ENCODE results near the gene CGB3. TPM values are rescaled to one million over a fixed set of nuclear protein-coding genes. Genes with fewer than 3 reads are reported as not detected.

The CGB3 gene
- total and polyA plus RNA-seq, 10 of the 15 experiments (the other 5 are each of a cell fraction or from before 2014, with no cell fraction given), result not detected

DNA sequence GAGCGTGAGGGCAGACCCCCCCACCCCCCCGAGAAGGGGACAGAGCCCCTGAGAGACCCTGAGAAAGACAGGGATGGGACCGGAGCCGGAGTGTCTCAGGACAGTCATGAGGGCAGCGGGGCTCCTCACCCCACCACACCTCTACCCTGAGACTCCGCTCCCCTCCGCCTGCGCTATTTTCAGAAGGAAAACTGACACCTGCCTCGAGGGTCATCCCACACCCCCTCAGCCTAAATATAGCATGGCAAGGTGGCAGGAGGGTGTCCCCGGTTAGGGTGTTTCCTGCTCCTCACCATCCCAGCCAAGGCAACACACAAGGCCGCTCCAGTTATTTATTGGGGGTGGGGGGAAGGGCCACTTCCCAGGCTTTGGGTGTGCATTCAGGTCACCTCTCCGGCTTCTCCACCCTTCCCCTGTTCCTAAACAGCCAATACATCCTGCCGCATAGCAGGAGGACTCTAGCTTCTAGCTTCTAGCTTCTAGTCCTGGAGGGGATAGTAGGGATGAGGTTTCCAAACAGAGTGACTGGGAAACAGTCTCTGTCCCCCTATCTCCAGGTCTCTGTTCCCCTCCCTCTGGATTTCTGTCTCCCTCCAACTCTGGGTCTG lies 41.9 kb upstream of the CGB3 start:
- TF ChIP-seq, protein P1, sequence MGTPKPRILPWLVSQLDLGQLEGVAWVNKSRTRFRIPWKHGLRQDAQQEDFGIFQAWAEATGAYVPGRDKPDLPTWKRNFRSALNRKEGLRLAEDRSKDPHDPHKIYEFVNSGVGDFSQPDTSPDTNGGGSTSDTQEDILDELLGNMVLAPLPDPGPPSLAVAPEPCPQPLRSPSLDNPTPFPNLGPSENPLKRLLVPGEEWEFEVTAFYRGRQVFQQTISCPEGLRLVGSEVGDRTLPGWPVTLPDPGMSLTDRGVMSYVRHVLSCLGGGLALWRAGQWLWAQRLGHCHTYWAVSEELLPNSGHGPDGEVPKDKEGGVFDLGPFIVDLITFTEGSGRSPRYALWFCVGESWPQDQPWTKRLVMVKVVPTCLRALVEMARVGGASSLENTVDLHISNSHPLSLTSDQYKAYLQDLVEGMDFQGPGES (IDR thresholded peaks at IDR 0.05), result no peak
- TF ChIP-seq, protein P2, sequence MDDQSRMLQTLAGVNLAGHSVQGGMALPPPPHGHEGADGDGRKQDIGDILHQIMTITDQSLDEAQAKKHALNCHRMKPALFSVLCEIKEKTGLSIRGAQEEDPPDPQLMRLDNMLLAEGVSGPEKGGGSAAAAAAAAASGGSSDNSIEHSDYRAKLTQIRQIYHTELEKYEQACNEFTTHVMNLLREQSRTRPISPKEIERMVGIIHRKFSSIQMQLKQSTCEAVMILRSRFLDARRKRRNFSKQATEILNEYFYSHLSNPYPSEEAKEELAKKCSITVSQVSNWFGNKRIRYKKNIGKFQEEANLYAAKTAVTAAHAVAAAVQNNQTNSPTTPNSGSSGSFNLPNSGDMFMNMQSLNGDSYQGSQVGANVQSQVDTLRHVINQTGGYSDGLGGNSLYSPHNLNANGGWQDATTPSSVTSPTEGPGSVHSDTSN (IDR thresholded peaks at IDR 0.05; ENCODE audit: insufficient replicate concordance, low read depth, low read length), result no peak
- TF ChIP-seq PAX5 (IDR thresholded peaks at IDR 0.05; ENCODE audit: borderline replicate concordance, low read depth, low read length), result no peak
- TF ChIP-seq, protein P3, sequence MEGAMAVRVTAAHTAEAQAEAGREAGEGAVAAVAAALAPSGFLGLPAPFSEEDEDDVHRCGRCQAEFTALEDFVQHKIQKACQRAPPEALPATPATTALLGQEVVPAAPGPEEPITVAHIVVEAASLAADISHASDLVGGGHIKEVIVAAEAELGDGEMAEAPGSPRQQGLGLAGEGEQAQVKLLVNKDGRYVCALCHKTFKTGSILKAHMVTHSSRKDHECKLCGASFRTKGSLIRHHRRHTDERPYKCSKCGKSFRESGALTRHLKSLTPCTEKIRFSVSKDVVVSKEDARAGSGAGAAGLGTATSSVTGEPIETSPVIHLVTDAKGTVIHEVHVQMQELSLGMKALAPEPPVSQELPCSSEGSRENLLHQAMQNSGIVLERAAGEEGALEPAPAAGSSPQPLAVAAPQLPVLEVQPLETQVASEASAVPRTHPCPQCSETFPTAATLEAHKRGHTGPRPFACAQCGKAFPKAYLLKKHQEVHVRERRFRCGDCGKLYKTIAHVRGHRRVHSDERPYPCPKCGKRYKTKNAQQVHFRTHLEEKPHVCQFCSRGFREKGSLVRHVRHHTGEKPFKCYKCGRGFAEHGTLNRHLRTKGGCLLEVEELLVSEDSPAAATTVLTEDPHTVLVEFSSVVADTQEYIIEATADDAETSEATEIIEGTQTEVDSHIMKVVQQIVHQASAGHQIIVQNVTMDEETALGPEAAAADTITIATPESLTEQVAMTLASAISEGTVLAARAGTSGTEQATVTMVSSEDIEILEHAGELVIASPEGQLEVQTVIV (IDR thresholded peaks at IDR 0.05; ENCODE audit: borderline replicate concordance, partially characterized antibody), result no peak
- TF ChIP-seq, protein P4, sequence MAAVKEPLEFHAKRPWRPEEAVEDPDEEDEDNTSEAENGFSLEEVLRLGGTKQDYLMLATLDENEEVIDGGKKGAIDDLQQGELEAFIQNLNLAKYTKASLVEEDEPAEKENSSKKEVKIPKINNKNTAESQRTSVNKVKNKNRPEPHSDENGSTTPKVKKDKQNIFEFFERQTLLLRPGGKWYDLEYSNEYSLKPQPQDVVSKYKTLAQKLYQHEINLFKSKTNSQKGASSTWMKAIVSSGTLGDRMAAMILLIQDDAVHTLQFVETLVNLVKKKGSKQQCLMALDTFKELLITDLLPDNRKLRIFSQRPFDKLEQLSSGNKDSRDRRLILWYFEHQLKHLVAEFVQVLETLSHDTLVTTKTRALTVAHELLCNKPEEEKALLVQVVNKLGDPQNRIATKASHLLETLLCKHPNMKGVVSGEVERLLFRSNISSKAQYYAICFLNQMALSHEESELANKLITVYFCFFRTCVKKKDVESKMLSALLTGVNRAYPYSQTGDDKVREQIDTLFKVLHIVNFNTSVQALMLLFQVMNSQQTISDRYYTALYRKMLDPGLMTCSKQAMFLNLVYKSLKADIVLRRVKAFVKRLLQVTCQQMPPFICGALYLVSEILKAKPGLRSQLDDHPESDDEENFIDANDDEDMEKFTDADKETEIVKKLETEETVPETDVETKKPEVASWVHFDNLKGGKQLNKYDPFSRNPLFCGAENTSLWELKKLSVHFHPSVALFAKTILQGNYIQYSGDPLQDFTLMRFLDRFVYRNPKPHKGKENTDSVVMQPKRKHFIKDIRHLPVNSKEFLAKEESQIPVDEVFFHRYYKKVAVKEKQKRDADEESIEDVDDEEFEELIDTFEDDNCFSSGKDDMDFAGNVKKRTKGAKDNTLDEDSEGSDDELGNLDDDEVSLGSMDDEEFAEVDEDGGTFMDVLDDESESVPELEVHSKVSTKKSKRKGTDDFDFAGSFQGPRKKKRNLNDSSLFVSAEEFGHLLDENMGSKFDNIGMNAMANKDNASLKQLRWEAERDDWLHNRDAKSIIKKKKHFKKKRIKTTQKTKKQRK (IDR thresholded peaks at IDR 0.05; ENCODE audit: low read depth, low read length), result no peak
- FAIRE-seq, result no peak
- Histone ChIP-seq H3K27me3 (replicated peaks in 1 of 2; ENCODE audit: control insufficient read depth in 2 of 2, insufficient read depth in 2 of 2, low read length in 1 of 2) (peaks cover 2 to 3% of the 10 kb centered on the region in 2 experiments), H3K9me3 (replicated peaks; ENCODE audit: control insufficient read depth, insufficient read depth, low read length) (no peaks in the 10 kb centered on the region; the same call in 2 of the 3 replicates), H3K27ac (ENCODE audit: control insufficient read depth, insufficient read depth) (no peak overlapping the region), H3K36me3 (ENCODE audit: control insufficient read depth in 2 of 2, insufficient read depth in 2 of 2, low read length in 1 of 2) (no peaks in the 10 kb centered on the region), H4K20me1 (ENCODE audit: control insufficient read depth, insufficient read depth) (no peaks in the 10 kb centered on the region), H3K4me3 (no peak overlapping the region), H3K79me2 (ENCODE audit: control insufficient read depth, insufficient read depth, low read length) (no peaks in the 10 kb centered on the region), H2AFZ (ENCODE audit: control insufficient read depth, low read depth, low read length) (no peak overlapping the region), H3K4me1 (ENCODE audit: control insufficient read depth, insufficient read depth, low read length) (no peaks in the 10 kb centered on the region), H3K4me2 (ENCODE audit: control insufficient read depth, insufficient read depth) (no peak overlapping the region), H3K9ac (ENCODE audit: control insufficient read depth, insufficient read depth, low read length) (no peak overlapping the region)
- 15% methylated on average over 11 of the region's 13 CpGs for WGBS (ENCODE audit: insufficient coverage, insufficient replicate concordance, low lambda C conversion rate, missing lambda C conversion rate)
- in situ Hi-C loops (cut with MboI) (no loop called here), intact Hi-C loops (cut with micrococcal nuclease; ENCODE audit: unreplicated experiment) (no loop called here)
- CTCF ChIA-PET, result interaction anchor here (1.1 kb wide), 1 partner anchor 32 kb away, joined by 3 read pairs; no protein-coding TSS in a partner anchor
- SMC1A ChIA-PET (ENCODE audit: uncharacterized antibody, unreplicated experiment), result no interaction called here
- no peak for ATAC-seq
- POLR2A ChIA-PET, result no interaction called here
- DNase-seq (ENCODE audit: low read depth, low spot score), result no peak
- RAD21 ChIA-PET (ENCODE audit: unreplicated experiment), result interaction anchor here (0.6 kb wide), 1 partner anchor 300 kb away, joined by 3 read pairs; no protein-coding TSS in a partner anchor
- BruUV-seq (replicated peaks), result no TSS peak

All from GM12878 (cell line).